Pulmonary artery endothelial cell (primary cell): ENCODE results near the gene TNFRSF1A. TPM values are rescaled to one million over a fixed set of nuclear protein-coding genes. Genes with fewer than 3 reads are reported as not detected.
A peak's percentile ranks its signal among the peaks of the same experiment; 100 is the strongest.
"Not testable (repeated sequence)": the region's sequence is repeated elsewhere in the genome, so short reads cannot be mapped to it uniquely, and the experiment has no call there.

ENCODE experiments used
- DNase-seq: peaks from one replicate; pipeline ENCODE4 v3.0.0-alpha.2; 2011; ENCODE audit warnings: low read depth, low spot score
- total RNA-seq: library from RNA; depleted of rRNA; stranded (reverse); fragments of >200 nt; gene quantifications from 2 replicates; pipeline ENCODE4 v1.2.3, GENCODE V29; 2014

TNFRSF1A gene
- total RNA-seq, 1 donor from 2014 or later = 53.3 TPM

- DNase-seq = no peak
Measured at GRCh38 chr12:6358881-6359280, 17.0 kb upstream of the TNFRSF1A start.

GRCh38 chr12:6356374-6356820 lies 14.5 kb upstream of the TNFRSF1A start:
- DNase-seq = no peak

DNA sequence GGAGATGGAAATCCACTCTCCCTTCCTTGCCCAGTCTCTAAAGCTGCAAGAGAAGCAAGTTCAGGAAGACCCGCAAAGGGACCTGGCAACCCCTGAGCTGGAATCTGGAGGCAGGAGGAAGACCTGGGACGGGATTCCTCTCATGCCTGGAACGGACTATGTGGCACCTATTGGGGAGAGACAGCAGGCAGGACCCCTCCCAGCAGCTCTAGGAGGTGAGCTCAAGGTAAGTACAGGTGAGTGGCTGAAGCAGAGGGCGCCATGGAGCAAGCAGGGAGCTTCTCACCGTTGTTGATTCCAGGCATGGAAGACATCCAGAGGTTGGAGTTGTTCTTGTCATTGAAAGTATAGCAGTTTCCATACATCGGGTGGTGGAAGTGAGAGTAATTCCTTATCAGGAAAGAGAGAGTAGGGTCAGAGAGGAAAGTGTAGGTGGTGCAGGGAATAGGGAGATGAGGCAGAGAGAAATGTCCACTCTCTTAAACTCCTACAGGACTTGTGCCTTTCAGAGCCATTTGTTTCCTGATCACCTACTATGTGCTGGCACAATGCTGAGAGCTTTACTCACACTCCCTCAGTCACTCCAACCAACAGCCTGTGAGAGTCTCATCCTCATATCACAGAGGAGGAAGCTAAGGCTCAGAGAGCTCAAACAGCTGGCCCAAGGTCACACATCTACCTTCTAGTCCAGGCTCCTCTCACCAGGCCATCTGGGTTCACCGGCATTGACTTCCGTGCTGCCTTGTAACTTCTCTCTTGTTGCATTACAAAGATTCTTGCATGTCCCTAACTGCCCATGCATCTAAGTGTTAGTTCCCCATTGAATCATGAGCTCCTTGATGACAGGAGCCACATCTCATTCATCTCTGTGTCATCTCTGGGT lies 13.9 kb upstream of the TNFRSF1A start:
- DNase-seq = no peak

GRCh38 chr12:6354495-6355393 lies 12.9 kb upstream of the TNFRSF1A start:
- no peak for DNase-seq

DNA sequence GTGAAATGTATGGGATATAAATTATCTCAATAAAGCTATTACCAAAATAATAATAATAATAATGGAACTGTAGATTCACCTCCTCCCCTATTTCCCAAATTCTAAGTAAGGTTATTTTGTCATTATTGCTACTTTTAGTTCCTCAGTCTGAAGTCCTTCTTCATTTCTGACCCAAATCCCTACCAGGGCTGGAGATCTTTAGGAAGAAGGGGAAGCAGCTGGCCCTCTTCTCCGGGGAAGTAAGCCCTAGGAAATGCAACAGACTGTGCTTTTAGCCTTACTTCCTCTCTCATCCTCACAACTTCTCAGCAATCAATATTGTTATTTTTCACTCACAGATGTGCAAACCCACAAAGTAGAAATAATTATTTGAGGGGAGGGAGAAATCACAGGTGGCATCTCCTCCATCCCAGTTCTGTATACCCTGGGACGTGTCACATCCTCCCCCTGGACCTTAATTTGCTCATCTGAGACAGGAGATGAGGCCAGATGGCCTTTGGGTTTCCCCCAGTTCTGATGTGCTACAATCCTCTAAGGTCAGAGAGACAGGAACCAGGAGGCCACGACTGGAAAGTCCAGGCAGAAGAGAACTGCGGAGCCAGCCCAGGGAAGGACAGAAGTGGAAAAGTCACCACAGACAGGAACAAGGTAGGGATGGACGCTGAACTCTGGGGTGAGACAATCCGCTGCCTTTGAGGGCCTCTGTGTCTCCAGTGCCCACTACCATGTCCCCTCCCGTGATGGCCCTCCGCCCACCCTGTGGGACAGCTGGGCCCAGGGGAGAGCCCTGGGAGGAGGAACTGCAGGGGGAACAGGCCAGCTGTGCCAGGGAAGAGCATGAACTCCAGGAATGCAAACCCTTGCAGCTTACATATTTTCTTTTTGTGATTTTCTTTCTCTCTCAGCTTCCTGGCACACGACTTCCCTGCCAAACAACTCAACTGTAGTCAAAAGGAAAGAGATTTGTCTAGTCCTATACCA lies 10.6 kb upstream of the TNFRSF1A start:
- no peak for DNase-seq

DNA sequence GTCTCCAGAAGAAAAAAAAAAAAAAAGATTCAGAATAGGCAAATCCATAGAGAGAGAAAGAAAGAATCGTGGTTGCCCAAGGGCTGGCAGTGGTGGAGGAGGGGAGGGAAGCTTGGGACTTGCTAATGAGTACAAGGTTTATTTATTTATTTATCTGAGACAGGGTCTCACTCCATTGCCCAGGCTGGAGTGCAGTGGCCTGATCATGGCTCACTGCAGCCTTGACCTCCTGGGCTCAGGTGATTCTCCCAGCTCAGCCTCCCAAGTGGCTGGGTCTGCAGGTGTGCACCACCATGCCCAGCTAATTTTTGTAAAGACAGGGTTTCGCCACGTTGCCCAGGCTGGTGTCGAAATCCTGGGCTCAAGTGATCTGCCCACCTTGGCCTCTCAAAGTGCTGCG lies 9.7 kb upstream of the TNFRSF1A start:
- DNase-seq = no peak

- peak; percentile 75 for DNase-seq
Measured at GRCh38 chr12:6347367-6348338, 5.8 kb upstream of the TNFRSF1A start.

DNA sequence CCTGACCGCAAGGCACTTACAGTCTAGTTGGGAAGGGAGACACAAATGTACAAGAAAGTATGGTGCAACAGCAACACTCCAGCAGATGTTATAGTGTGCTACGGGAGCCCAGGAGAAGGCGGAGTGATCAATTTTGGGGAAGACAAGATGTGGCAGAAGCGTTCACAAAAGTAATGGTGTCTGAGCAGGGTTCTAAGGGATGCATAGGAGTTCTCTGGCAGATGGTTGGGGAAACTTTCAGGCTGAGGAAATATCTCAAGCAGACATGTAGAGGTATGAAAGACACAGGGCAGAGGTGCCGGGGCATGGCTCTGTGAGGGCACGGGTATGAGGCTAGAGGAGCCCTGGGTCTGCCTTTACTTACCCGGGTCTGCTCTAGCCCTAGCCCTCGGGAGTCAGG lies 5.1 kb upstream of the TNFRSF1A start:
- no peak for DNase-seq

- no peak for DNase-seq
Measured at GRCh38 chr12:6346235-6346832, 4.5 kb upstream of the TNFRSF1A start.

DNA sequence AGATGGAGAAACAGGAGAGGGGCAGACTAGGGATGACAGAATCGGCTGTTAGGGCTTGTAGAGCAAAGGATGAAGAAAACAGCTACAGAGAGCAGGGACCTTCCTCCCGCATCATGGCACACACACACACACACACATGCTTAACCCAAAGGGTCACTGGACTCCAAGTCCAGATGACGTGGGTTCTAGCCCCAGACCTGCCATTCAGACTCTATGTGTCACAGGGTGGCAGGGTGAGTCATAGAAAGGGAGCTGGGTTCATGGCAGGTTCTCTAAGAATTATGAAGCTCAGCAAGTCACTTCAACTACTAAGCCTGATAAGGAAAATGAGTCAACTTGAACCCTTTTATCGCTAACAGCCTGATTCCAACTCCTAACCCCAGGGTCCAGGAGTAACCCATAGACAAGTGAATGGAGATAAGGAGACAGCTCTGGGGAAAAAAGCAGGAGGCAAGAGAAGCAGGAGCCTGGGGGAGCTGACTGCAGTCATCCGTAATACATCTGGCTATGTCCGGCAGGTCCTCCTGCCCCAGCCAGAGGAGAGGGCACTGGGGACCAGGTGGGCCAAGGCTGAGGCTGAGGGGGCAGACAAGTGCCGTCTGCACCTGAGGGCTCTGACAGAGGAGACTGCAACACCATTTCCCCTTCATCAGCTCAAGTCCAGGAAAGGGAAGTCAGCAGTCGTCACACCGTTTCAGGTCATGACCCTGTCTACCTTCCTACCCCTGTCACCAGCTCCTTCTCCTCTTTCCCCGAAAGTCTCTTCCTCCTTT lies 3.6 kb upstream of the TNFRSF1A start:
- peak; percentile 85 for DNase-seq

DNA sequence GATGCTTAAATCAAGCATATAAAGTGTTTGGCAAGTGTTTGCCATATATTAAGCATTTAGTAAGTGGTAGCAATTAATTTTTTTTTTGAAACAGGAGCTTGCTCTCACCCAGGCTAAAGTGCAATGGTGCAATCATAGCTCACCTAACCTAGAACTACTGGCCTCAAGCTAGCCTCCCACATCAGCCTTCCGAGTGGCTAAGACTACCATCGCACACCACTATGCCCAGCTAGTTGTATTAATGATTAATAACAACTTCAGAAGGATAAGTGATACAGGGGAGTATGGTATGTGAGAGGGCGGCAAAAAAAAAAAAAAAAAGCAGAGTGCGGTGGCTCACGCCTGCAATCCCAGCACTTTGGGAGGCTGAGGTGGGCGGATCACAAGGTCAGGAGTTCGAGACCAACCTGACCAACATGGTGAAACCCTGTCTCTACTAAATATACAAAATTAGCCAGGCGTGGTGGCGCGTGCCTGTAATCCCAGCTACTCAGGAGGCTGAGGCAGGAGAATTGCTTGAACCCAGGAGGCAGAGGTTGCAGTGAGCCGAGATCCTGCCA lies 2.3 kb upstream of the TNFRSF1A start:
- not testable (repeated sequence) for DNase-seq

DNA sequence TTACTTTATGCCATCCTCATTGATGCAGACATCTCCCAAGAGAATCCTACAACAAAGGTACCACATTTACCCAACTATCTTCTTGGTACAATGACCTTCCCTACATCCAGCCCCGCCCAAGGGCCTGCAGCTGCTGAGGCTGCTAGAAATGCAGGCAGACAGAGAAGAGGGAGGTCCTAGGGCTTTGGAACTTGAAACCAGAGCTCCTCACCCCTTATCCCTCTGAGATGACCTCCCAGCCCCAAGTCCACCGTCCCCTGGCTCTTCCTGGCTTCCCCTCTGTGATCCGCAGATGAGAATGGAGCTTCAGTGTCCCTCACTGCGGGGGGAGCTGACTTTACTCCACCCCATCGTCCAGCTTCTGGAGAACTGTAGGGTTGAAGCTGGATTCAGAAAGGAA lies 1.6 kb upstream of the TNFRSF1A start:
- DNase-seq = no peak

DNA sequence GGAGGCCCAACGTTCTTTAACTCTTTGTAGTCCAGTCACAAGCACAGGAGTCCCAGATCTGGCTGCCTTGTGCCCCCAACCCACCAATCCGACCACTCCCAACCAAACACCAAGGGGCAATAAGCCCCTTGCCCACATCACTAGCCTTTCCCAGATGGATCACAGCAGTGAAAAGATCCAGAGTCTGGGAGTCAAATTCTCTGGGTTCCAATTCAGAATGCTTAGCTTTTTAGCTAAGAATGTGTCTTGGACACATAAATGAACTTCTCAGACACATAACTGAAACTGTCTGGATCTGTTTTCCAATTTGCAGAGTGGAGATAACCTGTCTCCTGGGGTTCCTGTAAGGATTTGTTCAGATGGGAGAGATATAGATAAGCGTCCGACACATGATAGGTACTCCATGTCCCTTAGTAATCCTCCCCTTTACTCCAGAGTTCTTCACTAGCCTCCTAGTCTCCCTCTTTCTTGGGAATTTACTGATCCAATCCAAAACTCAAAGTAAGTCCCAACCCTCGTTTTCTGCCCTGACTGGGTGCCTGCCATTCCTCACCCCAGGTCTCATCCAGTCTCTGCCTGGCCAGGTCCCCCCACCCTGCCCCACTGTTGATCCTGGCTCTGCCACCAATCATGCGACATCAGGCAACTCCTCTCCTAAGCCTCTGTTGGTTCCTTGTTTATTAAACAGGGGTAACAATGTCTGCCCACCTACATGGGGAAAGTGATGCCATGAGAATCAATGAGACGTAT lies 439 bp upstream of the TNFRSF1A start:
- no peak for DNase-seq

- DNase-seq = no peak
Measured at GRCh38 chr12:6340745-6341416, 995 bp downstream of the TNFRSF1A start.

DNA sequence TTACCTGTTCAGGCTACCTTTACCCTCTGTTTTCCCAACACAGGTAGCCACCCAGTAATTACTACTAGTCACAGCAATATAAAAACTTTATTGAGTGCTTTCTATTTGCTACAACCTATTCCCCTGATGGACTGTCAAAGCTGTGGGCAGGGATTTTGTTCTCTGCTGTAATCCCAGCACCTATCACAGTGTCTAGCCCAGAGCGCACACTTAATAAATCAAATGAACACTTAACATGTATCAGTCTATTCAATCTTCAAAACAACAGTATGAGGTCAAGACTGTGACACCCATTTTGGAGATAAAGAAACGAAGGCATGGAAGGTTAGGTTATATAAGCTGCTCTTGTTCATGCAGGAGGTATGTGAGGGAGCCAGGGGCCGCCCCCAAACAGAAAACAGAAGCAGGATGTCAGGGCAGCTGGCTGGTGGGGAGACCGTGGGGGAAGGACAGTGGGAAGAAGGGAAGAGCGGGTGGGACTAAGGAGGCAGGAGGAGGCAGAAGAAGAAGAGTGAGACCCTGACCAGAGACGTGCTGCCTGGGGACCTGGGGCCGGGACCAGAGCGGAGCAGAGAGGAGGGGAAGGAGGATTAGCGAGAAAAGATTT lies 1.7 kb downstream of the TNFRSF1A start:
- DNase-seq = no peak

GRCh38 chr12:6338955-6339354 lies 2.9 kb downstream of the TNFRSF1A start:
- DNase-seq = no peak

GRCh38 chr12:6338536-6338935 lies 3.3 kb downstream of the TNFRSF1A start:
- not testable (repeated sequence) for DNase-seq
